Psoas muscle (tissue), 8 donors: Measurements from ENCODE around the gene THAP4. TPM values are rescaled to one million over a fixed set of nuclear protein-coding genes. Genes with fewer than 3 reads are reported as not detected.

Experiments
- ATAC-seq, 4 donors: fragments of 200-7000 bp; cut with Tn5 transposase; one replicate each; pipeline ENCODE4 v1.9.1; 2020; ENCODE audit warnings: moderate library complexity in 3 of 4, mild to moderate bottlenecking in 2 of 4
- DNase-seq, 2 donors: peaks; one replicate each; pipeline ENCODE4 v3.0.0-alpha.2; 2020
- H3K27ac ChIP-seq: fragments of 200-600 bp; one replicate; pipeline ENCODE4 v1.8.0; 2022
- H3K27me3 ChIP-seq, 3 donors: fragments of 200-600 bp in 1 of 3; one replicate each; pipeline versions ENCODE4 v1.6.1 to v1.8.0; 2013 to 2022; ENCODE audit warnings: low read length in 2 of 3, mild to moderate bottlenecking in 2 of 3, moderate library complexity in 1 of 3; ENCODE audit not compliant: insufficient read depth in 3 of 3
- H3K36me3 ChIP-seq, 2 donors: fragments of 200-600 bp in 1 of 2; one replicate each; pipeline versions ENCODE4 v1.6.1 to v1.8.0; 2013 to 2022; ENCODE audit warnings: low read depth in 1 of 2, mild to moderate bottlenecking in 1 of 2, moderate library complexity in 1 of 2; ENCODE audit not compliant: insufficient read depth in 1 of 2
- H3K4me1 ChIP-seq: fragments of 200-600 bp; one replicate; pipeline ENCODE4 v1.8.0; 2022
- H3K4me3 ChIP-seq: fragments of 200-600 bp; one replicate; pipeline ENCODE4 v1.8.0; 2022; ENCODE audit warnings: mild to moderate bottlenecking
- H3K9me3 ChIP-seq: fragments of 200-600 bp; one replicate; pipeline ENCODE4 v1.8.0; 2022
- CTCF ChIP-seq: fragments of 200-600 bp; IDR thresholded peaks from one replicate; pipeline ENCODE4 v1.8.0; 2022; ENCODE audit warnings: antibody characterized with exemption
- WGBS, 3 donors: extraction: QIAGEN DNeasy Blood & Tissue Kit; methylation state at CpG; one replicate each; pipeline versions ENCODE4 v1.1.6 to v1.1.7; 2013; 5-methylcytosine and 5-hydroxymethylcytosine counted together
- intact Hi-C, 2 donors: fragments of 100-400 bp; cut with DNase I; formaldehyde crosslinking; loops; one replicate each; pipeline versions ENCODE4 v1.11.0 to v1.14.2; 2022
- polyA plus RNA-seq, 3 donors: library from polyadenylated mRNA; stranded (reverse); fragments of 200-250 nt; gene quantifications; one replicate each; pipeline ENCODE4 v1.2.3, GENCODE V29; 2013
- total RNA-seq, 4 donors: library from RNA; stranded (reverse); fragmentation: NEBNext Ultra II Directional in 2 of 4; extraction: Animal tissue kit (Norgen Biotek cat#: 25700) in 2 of 4; gene quantifications; one replicate each; pipeline versions ENCODE4 v1.2.1 to v1.2.4, GENCODE V29; 2021 to 2023
- donor health status: healthy with polysubstance abuse.
- donor health status: DM: no; HTN: no; CAD: no; lungs with moderate emphysema.
- donor health status: Bipolar disorder and iron deficiency.
- donor health status: healthy.
- donor health status: DM: yes; HTN: yes; CAD: no.
- donor health status: DM: no; HTN: no; CAD: no.
- donor health status: DM: no; HTN: no; CAD: no.
- donor health status: DM: yes; HTN: yes; CAD: no.

Gene THAP4
- total and polyA plus RNA-seq, 7 donors = 64.9 to 133 (median 89.6) TPM

- H3K4me1 ChIP-seq = peaks cover 14% of the 10 kb centered on the region
- intact Hi-C loops = no loop called here
- H3K27me3 ChIP-seq = peaks cover 0 to 49% (median 13%) of the 10 kb centered on the region in 3 donors
- peak overlapping the region; percentile 70 for H3K4me3 ChIP-seq
- 5 to 15% (median 6%) methylated on average over 36 to 78 of the region's 78 CpGs for WGBS, 3 donors
- peaks cover 5% of the 10 kb centered on the region for H3K9me3 ChIP-seq
- ATAC-seq (peak; percentile 34 to 61 (median 52)), DNase-seq (no peak)
- peak overlapping the region; percentile 36 for H3K27ac ChIP-seq
- H3K36me3 ChIP-seq = no peaks in the 10 kb centered on the region
- TF ChIP-seq CTCF = no peak
Observed at GRCh38 chr2:241559323-241560161, 77.4 kb downstream of the THAP4 start.

GRCh38 chr2:241558532-241559322 lies 78.2 kb downstream of the THAP4 start, which contains the start of gene BOK:
Gene BOK (plus strand): TSS chr2:241558745. CDS start chr2:241559484, 739 bp downstream.
- intact Hi-C loops = no loop called here
- H3K4me3 ChIP-seq = peak within 1 kb of the TSS; percentile 70
- ATAC-seq (peak in 3 of 4 donors; percentile 35 to 57 (median 53)), DNase-seq (peak in 1 of 2 donors; percentile 70)
- TF ChIP-seq CTCF = no peak
- H3K36me3 ChIP-seq = no peaks in the 10 kb centered on the region
- H3K27ac ChIP-seq = peak within 1 kb of the TSS; percentile 36
- peaks cover 0 to 49% (median 13%) of the 10 kb centered on the region in 3 donors for H3K27me3 ChIP-seq
- H3K4me1 ChIP-seq = peaks cover 14% of the 10 kb centered on the region
- peaks cover 5% of the 10 kb centered on the region for H3K9me3 ChIP-seq
- WGBS, 3 donors = 0 to 3% (median 1%) methylated on average over 65 to 98 of the region's 98 CpGs

GRCh38 chr2:241556746-241557145 lies 80.2 kb downstream of the THAP4 start:
- ATAC-seq (no peak), DNase-seq (no peak)
- no peaks in the 10 kb centered on the region for H3K36me3 ChIP-seq
- H3K4me3 ChIP-seq = no peak overlapping the region
- peaks cover 5% of the 10 kb centered on the region for H3K9me3 ChIP-seq
- TF ChIP-seq CTCF = no peak
- intact Hi-C loops = no loop called here
- H3K27ac ChIP-seq = no peak overlapping the region
- peaks cover 0 to 49% (median 13%) of the 10 kb centered on the region in 3 donors for H3K27me3 ChIP-seq
- peaks cover 14% of the 10 kb centered on the region for H3K4me1 ChIP-seq

- peaks cover 14% of the 10 kb centered on the region for H3K4me1 ChIP-seq
- no peak overlapping the region for H3K4me3 ChIP-seq
- ATAC-seq (no peak), DNase-seq (no peak)
- no peak overlapping the region for H3K27ac ChIP-seq
- WGBS, 3 donors = 46 to 71% (median 68%) methylated on average over 3 of the region's 3 CpGs
- intact Hi-C loops = no loop called here
- H3K36me3 ChIP-seq = no peaks in the 10 kb centered on the region
- peaks cover 5% of the 10 kb centered on the region for H3K9me3 ChIP-seq
- no peak for TF ChIP-seq CTCF
- H3K27me3 ChIP-seq = peaks cover 0 to 49% (median 14%) of the 10 kb centered on the region in 3 donors
Observed at GRCh38 chr2:241555711-241556110, 81.2 kb downstream of the THAP4 start.
